ENCODE data around the gene GALM. TPM values are rescaled to one million over a fixed set of nuclear protein-coding genes. Genes with fewer than 3 reads are reported as not detected.
A peak's percentile ranks its signal among the peaks of the same experiment; 100 is the strongest.
"Not testable (repeated sequence)": the region's sequence is repeated elsewhere in the genome, so short reads cannot be mapped to it uniquely, and the experiment has no call there.

The GALM gene
- total RNA-seq, 1 donor from 2014 or later: 2.9 TPM

DNA sequence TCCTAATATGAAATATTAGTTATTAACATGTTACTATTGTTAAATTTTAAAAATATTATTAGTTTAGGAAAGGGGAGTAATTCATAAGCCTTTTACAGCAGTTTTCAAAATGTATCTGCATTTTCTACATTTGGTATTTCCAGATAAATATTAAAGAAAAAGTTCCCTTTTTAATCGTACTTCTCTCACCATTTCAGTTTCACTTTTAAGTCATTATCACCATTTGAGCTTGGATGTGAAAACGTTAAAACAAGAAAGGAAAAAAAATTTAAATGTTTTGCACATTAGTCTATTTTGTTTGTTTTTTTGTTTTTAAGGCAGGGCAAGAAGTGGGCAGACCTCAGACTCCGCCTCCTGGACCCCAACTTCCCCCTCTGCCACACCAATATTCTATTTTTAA is 88.6 kb downstream of the GALM start:
- no peak overlapping the region for H3K4me3 Mint-ChIP-seq (ENCODE audit: unreplicated experiment)
- H3K36me3 Mint-ChIP-seq (ENCODE audit: unreplicated experiment): peaks cover 4% of the 10 kb centered on the region
- H3K27ac Mint-ChIP-seq (ENCODE audit: unreplicated experiment): no peak overlapping the region
- no peaks in the 10 kb centered on the region for H3K9me3 Mint-ChIP-seq (ENCODE audit: unreplicated experiment)
- H3K27me3 Mint-ChIP-seq (ENCODE audit: unreplicated experiment): no peaks in the 10 kb centered on the region
- DNase-seq (ENCODE audit: extremely low spot score, unreplicated experiment): no peak
- TF ChIP-seq, protein P1, sequence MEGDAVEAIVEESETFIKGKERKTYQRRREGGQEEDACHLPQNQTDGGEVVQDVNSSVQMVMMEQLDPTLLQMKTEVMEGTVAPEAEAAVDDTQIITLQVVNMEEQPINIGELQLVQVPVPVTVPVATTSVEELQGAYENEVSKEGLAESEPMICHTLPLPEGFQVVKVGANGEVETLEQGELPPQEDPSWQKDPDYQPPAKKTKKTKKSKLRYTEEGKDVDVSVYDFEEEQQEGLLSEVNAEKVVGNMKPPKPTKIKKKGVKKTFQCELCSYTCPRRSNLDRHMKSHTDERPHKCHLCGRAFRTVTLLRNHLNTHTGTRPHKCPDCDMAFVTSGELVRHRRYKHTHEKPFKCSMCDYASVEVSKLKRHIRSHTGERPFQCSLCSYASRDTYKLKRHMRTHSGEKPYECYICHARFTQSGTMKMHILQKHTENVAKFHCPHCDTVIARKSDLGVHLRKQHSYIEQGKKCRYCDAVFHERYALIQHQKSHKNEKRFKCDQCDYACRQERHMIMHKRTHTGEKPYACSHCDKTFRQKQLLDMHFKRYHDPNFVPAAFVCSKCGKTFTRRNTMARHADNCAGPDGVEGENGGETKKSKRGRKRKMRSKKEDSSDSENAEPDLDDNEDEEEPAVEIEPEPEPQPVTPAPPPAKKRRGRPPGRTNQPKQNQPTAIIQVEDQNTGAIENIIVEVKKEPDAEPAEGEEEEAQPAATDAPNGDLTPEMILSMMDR (IDR thresholded peaks at IDR 0.05): no peak
- peaks cover 12% of the 10 kb centered on the region for H3K4me1 Mint-ChIP-seq (ENCODE audit: unreplicated experiment)

DNA sequence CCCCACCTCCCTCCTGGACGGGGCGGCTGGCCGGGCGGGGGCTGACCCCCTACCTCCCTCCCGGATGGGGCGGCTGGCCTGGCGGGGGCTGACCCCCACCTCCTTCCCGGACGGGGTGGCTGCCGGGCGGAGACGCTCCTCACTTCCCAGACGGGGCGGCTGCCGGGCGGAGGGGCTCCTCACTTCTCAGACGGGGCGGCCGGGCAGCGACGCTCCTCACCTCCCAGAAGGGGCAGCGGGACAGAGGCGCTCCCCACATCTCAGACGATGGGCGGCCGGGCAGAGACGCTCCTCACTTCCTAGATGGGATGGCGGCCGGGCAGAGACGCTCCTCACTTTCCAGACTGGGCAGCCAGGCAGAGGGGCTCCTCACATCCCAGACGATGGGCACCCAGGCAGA is 90.0 kb downstream of the GALM start:
- not testable (repeated sequence) for H3K4me1 Mint-ChIP-seq (ENCODE audit: unreplicated experiment); H3K27me3 Mint-ChIP-seq (ENCODE audit: unreplicated experiment); H3K9me3 Mint-ChIP-seq (ENCODE audit: unreplicated experiment); H3K27ac Mint-ChIP-seq (ENCODE audit: unreplicated experiment); H3K36me3 Mint-ChIP-seq (ENCODE audit: unreplicated experiment); H3K4me3 Mint-ChIP-seq (ENCODE audit: unreplicated experiment)
- DNase-seq (ENCODE audit: extremely low spot score, unreplicated experiment): peak; percentile 64

DNA sequence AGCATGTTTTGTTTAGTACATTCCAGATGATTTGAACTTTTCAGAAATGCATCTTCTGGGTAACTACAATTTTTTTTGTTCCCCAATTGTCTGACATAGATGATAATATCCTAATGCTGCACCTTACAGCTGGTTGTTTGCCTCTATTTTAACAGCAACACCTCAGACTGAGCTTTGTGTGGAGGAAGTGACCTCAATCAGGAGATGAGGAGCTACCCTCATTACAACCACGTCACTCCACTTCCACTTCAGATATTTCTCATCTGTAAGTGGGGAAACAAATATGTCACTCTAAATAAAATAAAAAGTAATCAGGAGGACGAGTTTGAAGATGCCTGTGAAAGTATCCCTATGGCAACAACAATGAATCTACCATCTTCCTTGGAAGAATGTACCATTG is 97.3 kb downstream of the GALM start:
- Mint-ChIP-seq H3K27ac (ENCODE audit: unreplicated experiment) (no peak overlapping the region), H3K27me3 (ENCODE audit: unreplicated experiment) (peaks cover 2% of the 10 kb centered on the region), H3K36me3 (ENCODE audit: unreplicated experiment) (no peaks in the 10 kb centered on the region), H3K4me1 (ENCODE audit: unreplicated experiment) (no peaks in the 10 kb centered on the region), H3K9me3 (ENCODE audit: unreplicated experiment) (no peaks in the 10 kb centered on the region), H3K4me3 (ENCODE audit: unreplicated experiment) (no peak overlapping the region)
- DNase-seq (ENCODE audit: extremely low spot score, unreplicated experiment): no peak
- TF ChIP-seq, protein P1 (IDR thresholded peaks at IDR 0.05): no peak

DNA sequence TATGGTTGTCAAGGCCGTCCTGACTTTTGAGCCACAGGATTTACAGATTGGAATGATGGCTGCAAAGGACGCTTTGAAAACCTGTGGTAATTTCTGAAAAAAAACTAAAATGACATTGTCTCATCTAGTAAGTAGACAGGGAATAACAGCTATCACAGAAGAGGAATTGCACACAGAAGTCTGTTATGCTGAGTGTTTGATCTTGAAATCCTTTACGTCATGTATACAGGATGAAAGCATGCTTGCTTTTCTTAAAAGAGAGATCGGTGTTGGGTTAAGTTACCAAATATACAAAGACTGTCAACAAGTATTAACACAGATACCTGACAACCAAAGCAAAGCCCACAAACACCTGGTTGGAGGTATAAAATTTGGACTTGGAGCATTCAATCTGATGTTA is 97.8 kb downstream of the GALM start:
- Mint-ChIP-seq H3K9me3 (ENCODE audit: unreplicated experiment) (no peaks in the 10 kb centered on the region), H3K27me3 (ENCODE audit: unreplicated experiment) (peaks cover 2% of the 10 kb centered on the region), H3K27ac (ENCODE audit: unreplicated experiment) (no peak overlapping the region), H3K4me3 (ENCODE audit: unreplicated experiment) (no peak overlapping the region), H3K36me3 (ENCODE audit: unreplicated experiment) (no peaks in the 10 kb centered on the region), H3K4me1 (ENCODE audit: unreplicated experiment) (no peaks in the 10 kb centered on the region)
- TF ChIP-seq, protein P1 (IDR thresholded peaks at IDR 0.05): no peak
- no peak for DNase-seq (ENCODE audit: extremely low spot score, unreplicated experiment)

DNA sequence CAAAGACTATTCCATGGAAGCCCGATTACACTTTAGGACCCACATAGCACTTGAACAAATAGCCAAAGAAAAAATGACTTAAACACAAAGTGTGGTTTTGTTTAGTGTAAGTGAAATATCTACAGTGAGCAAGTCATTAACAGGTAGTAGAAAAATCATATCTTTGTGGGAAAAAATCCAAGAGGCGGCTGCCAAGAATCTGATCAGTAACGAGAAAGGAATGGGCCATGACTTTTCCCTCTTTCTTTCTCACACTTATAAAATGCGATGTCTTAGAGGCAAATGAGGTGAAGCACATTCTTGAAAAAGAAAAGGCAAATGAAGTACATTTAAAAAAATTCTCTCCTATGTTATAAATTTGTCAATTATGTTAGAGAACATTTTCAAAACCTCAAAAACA is 99.2 kb downstream of the GALM start:
- Mint-ChIP-seq H3K27me3 (ENCODE audit: unreplicated experiment) (peaks cover 2% of the 10 kb centered on the region), H3K9me3 (ENCODE audit: unreplicated experiment) (no peaks in the 10 kb centered on the region), H3K36me3 (ENCODE audit: unreplicated experiment) (no peaks in the 10 kb centered on the region), H3K4me1 (ENCODE audit: unreplicated experiment) (no peaks in the 10 kb centered on the region), H3K27ac (ENCODE audit: unreplicated experiment) (no peak overlapping the region), H3K4me3 (ENCODE audit: unreplicated experiment) (no peak overlapping the region)
- no peak for DNase-seq (ENCODE audit: extremely low spot score, unreplicated experiment)
- TF ChIP-seq, protein P1 (IDR thresholded peaks at IDR 0.05): no peak

DNA sequence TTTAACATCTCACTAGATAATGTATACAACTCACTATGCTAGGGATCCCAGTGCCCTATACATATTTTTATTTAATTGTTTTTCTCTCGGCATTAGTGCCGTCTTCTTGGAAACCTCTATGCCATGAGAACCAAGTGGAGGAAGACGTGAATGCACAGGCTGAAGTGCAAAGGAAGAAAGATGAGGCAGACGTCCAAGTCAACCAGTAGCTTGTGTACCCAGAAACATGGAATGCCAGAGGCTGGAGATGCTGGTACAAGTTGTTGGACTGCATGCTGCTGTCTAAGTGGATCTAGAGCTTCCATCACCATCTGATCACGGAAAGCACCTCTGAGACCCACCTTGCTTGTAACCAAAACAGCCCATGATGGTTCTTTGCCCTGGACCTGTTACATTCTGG is 99.6 kb downstream of the GALM start:
- no peaks in the 10 kb centered on the region for H3K36me3 Mint-ChIP-seq (ENCODE audit: unreplicated experiment)
- H3K27ac Mint-ChIP-seq (ENCODE audit: unreplicated experiment): no peak overlapping the region
- no peak for DNase-seq (ENCODE audit: extremely low spot score, unreplicated experiment)
- TF ChIP-seq, protein P1 (IDR thresholded peaks at IDR 0.05): no peak
- no peak overlapping the region for H3K4me3 Mint-ChIP-seq (ENCODE audit: unreplicated experiment)
- H3K9me3 Mint-ChIP-seq (ENCODE audit: unreplicated experiment): no peaks in the 10 kb centered on the region
- H3K27me3 Mint-ChIP-seq (ENCODE audit: unreplicated experiment): peaks cover 2% of the 10 kb centered on the region
- no peaks in the 10 kb centered on the region for H3K4me1 Mint-ChIP-seq (ENCODE audit: unreplicated experiment)

Measured in osteocyte (in vitro differentiated cells).